Caki2 (cell line): ENCODE results near the gene WNT1. TPM values are rescaled to one million over a fixed set of nuclear protein-coding genes. Genes with fewer than 3 reads are reported as not detected.
A peak's percentile ranks its signal among the peaks of the same experiment; 100 is the strongest.

Source experiments
- DNase-seq: peaks from one replicate; pipeline ENCODE4 v3.0.0-alpha.2; 2015; ENCODE audit warnings: low read depth
- in situ Hi-C: cut with HindIII; loops from 2 replicates; pipeline ENCODE4 v1.10.0; 2016; ENCODE audit warnings: low sequenced_read_pairs, low pct_unique_long_range_greater_than_20kb, mixed read lengths
- total RNA-seq: library from RNA; depleted of rRNA; stranded (reverse); fragments of >200 nt; shearing (Covaris generic); gene quantifications from 2 replicates; pipeline ENCODE4 v1.2.3, GENCODE V29; 2014; ENCODE audit warnings: low replicate concordance

The WNT1 gene
- total RNA-seq, 1 experiment from 2014 or later, result not detected

GRCh38 chr12:49019120-49019430 is 41.0 kb downstream of the WNT1 start:
- DNase-seq, result no peak

DNA sequence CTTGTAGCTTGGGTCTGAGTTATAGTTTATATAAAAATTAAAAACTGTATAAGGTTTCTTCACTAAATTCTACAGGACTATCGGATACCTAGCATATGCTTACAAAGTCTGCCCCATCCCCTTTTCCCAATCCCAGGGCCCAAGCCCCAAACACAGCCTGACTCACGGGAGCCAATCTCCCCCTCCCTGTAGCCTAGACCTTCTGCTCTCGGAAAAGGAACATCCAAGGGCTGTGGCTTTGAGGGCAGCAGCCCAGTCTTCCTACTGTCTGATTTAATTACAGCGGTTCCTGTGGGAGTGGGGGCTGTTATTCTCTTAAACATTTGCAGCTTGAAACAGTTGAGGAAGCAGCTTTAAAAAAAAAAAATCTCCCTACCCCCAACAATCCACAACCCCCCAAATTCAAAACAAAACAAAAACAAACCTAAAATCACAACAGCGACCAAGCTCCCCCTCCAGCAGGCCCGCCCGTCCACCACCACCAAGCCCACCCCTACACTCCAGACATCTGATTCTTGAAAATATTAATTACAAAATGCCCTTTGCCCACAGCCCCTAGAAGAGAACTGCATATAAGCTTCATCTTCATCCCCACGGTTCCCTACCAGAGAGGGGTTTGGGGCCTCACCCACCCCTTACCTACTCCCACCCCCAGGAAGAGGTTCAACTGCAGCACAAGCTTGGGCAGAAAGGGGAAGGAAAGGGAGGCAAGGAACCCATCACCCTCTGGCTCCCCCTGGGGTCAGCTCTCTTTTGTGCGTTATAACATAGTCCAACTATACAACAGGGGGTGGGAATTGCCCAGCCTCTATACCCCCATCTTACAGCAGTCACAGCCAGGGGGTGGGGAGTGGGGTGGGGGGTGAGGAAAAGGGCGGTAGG is 41.6 kb downstream of the WNT1 start:
- in situ Hi-C loops, result no loop called here

More at GRCh38 chr12:49019120-49019430, 41.0 kb downstream of the WNT1 start:
- in situ Hi-C loops, result no loop called here

DNA sequence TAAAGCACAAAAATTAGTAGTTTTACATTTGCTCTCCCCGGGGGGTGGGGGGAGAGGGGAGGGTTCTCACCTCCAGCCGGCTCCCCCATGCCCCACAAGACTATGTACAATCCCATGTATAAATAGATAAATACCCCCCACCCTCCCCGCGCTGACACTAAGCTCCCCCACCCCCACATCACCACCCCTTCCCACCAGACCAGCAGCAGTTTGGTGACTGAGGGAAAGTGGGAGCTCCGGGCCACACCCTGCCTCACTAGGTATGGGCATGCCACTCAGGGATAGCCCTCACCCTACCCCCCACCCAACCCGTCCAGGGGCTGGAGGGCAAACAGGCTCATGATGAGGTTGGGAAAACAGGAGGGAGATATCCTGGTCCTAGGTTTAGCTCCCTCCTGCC is 42.3 kb downstream of the WNT1 start:
- in situ Hi-C loops, result no loop called here
- no peak for DNase-seq

More for the DNA sequence above, 41.6 kb downstream of the WNT1 start:
- peak; percentile 18 for DNase-seq

DNA sequence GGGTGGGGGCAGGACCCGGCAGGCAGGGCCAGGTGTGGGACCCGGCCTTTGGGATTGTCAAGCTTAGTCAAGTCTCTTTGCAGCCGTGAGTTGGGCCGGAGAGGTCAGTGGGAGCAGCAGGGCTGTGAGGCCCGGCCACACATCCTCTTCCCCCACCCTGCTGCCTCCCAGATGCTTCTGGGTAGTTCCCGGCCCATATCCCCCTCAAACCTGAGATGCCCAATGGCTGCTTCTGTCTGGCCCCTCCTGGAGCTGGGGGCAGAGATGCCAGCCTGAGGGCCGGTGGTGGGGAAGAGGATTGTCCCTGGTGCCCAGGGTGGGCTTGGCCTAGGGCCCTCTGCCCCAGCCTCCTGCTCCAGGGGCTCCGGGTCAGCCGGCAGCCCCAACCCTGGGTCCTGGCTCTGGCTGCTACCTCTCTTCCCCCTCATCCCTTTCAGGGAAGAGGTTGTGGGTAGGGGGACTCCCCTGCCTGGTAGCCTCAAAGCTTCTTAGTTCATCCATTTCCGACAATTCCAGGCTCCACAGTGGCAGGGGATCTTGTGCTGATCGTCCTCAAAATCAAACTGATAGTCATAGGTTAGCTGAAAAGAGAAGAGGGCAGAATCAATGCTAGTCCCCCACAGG is 43.3 kb downstream of the WNT1 start:
- in situ Hi-C loops, result no loop called here
- DNase-seq, result no peak

GRCh38 chr12:49022558-49023178 is 44.5 kb downstream of the WNT1 start:
- in situ Hi-C loops, result no loop called here
- DNase-seq, result no peak

DNA sequence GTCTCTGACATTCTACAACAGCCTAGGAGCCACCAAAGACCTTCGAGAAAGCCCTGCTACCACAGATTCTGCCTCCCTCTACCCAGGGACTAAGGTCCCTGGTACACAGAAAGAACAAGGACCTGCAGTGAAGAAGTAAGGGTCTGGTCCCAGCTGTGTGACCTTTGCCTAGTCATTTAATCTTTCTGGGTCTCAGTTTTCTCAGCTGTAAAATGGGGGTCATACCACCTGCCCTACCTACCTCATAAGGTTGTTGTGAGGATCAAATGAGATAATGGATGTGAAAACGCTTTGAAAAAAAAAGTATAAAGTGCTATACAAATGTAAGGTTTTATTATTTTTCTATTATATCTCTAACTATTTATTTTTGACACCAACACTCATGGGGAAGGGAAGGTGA is 45.7 kb downstream of the WNT1 start:
- in situ Hi-C loops, result no loop called here
- DNase-seq, result no peak

- DNase-seq, result no peak
- in situ Hi-C loops, result no loop called here
These were observed 46.4 kb downstream of the WNT1 start for GRCh38 chr12:49024543-49024942.

GRCh38 chr12:49025463-49025862 is 47.3 kb downstream of the WNT1 start:
- in situ Hi-C loops, result no loop called here
- no peak for DNase-seq

- in situ Hi-C loops, result no loop called here
- no peak for DNase-seq
These were observed 48.0 kb downstream of the WNT1 start for GRCh38 chr12:49026101-49026500.

DNA sequence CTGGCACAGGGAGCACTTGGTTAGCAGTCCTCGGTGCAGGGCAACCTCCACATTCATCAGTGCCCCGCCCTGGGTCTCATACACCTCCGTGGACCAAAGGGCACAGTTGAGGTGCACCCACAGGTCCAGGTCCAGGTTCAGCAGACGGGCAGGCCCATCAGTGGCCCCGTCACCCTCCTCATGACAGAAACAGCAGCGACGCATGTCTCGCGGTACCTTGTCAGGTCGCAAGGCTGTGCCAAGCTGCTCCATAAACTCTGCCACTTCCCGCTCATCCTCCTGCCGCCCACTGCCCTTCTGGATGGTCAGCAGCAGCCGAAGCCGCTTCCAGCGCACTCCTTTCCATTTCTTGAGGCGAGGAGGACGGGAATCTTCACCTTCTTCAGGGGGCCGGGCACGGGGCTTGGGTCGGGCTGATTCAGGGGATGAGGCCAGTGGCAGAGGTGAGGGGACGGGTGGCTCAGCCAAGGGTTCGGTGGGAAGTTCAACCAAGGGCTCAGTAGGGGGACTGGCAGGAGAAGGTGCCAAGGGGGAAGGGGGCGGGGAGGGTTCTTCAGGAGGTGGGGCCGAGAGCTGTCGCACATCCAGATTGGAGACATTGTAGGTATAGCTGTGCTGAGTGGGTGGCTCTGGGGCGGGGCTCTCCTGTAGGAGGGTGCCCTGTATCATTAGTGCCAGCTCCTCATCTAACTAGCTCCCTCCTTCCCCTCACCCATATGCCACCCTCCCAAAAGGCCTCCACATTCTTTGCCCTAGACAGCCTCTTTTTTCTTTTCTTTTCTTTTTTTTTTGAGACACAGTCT is 48.8 kb downstream of the WNT1 start:
- in situ Hi-C loops, result no loop called here
- DNase-seq, result no peak

- in situ Hi-C loops, result no loop called here
- no peak for DNase-seq
These were observed 49.9 kb downstream of the WNT1 start for GRCh38 chr12:49027846-49028555.

DNA sequence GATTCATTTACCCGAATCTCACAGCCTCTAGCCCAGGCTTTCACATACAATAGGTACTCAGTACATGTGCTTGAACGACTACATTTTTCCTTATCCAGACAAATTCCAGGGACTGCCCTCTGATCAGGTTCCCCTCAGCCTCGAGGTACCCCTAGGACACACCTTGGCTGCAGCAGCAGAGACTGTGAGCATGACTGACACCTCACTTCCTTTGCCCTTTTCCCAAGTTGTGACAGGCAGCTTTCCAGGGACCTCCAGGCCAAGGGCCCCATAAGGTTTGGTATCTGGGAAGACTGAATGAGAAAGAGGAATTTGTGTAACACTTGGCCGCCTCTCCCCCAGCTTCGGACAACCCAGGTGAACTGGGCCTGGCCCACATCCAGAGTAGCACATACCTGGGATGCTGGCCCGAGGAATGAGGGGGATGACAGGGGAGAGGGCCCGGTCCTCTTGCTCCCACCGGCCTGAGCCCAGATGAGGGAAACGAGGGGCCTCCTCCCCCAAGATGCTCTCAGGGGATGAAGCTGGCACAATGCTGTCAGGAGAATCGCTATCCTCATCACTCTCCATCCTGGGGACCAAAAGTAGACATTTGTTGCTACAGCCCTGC is 50.6 kb downstream of the WNT1 start:
- in situ Hi-C loops, result no loop called here
- no peak for DNase-seq

DNA sequence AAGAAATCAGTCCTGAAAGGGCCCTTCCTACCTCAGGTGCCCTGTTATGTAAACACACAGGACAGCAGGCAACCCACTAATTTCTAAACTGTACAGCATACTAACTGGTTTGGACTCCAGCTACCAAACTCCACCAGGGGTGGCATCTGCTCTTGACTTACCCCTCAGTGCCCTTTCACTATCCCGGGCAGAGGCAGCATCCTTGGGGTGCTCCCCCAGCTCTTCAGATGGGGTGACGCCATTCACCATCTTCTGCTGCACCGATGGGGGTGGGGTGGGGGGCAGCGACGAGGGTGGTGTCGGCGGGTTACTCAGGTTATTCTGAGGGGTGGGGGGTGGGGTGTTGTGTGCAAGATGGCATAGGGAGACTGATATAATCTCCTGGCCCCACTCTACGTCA is 52.0 kb downstream of the WNT1 start:
- no peak for DNase-seq
- in situ Hi-C loops, result no loop called here

GRCh38 chr12:49030714-49031572 is 52.8 kb downstream of the WNT1 start:
- DNase-seq, result no peak
- in situ Hi-C loops, result no loop called here

- in situ Hi-C loops, result no loop called here
- DNase-seq, result no peak
These were observed 53.5 kb downstream of the WNT1 start for GRCh38 chr12:49031573-49032161.
